RWPE2 (cell line): ENCODE measurements around the gene OR1K1.

ENCODE experiments used
- ATAC-seq: fragments of 200-7000 bp; cut with Tn5 transposase; 3 replicates; pipeline ENCODE4 v1.9.1; 2021; ENCODE audit warnings: low read depth
- DNase-seq: peaks from one replicate; pipeline ENCODE4 v3.0.0-alpha.2; 2020; ENCODE audit warnings: low spot score
- H3K27ac ChIP-seq: fragments of 450-650 bp; 2 replicates; pipeline ENCODE4 v1.5.1; 2017; ENCODE audit warnings: mild to moderate bottlenecking; ENCODE audit not compliant: poor library complexity, severe bottlenecking
- H3K27me3 ChIP-seq: fragments of 250-450 bp; sonication (Bioruptor Pico); 2 replicates; pipeline ENCODE4 v1.5.1; 2021; ENCODE audit warnings: mild to moderate bottlenecking, moderate library complexity; ENCODE audit not compliant: insufficient read depth, poor library complexity, severe bottlenecking
- H3K36me3 ChIP-seq: fragments of 250-450 bp; sonication (Bioruptor Pico); 2 replicates; pipeline ENCODE4 v1.5.1; 2020; ENCODE audit warnings: low read depth, mild to moderate bottlenecking, moderate library complexity
- H3K4me1 ChIP-seq: fragments of 250-450 bp; sonication (Bioruptor Pico); 2 replicates; pipeline ENCODE4 v1.5.1; 2021; ENCODE audit warnings: mild to moderate bottlenecking, moderate library complexity; ENCODE audit not compliant: insufficient read depth, poor library complexity, severe bottlenecking
- H3K4me3 ChIP-seq: fragments of 250-450 bp; sonication (Bioruptor Pico); 2 replicates; pipeline ENCODE4 v1.5.1; 2021; ENCODE audit warnings: mild to moderate bottlenecking, moderate library complexity; ENCODE audit not compliant: severe bottlenecking
- H3K9me3 ChIP-seq: fragments of 250-450 bp; sonication (Bioruptor Pico); 2 replicates; pipeline ENCODE4 v1.5.1; 2021; ENCODE audit warnings: mild to moderate bottlenecking, moderate library complexity; ENCODE audit not compliant: severe bottlenecking
- CTCF ChIP-seq: fragments of 450-650 bp; IDR thresholded peaks from one replicate; pipeline ENCODE4 v1.5.1; 2017; ENCODE audit warnings: mild to moderate bottlenecking, moderate library complexity; ENCODE audit not compliant: poor library complexity, severe bottlenecking

Gene OR1K1

GRCh38 chr9:122816163-122816867 is 16.4 kb downstream of the OR1K1 start:
- H3K27me3 ChIP-seq = no peaks in the 10 kb centered on the region
- TF ChIP-seq CTCF = no peak
- H3K27ac ChIP-seq = no peak overlapping the region
- no peak for ATAC-seq
- H3K4me1 ChIP-seq = no peaks in the 10 kb centered on the region
- no peak overlapping the region for H3K4me3 ChIP-seq
- DNase-seq = no peak
- peaks cover 30% of the 10 kb centered on the region for H3K36me3 ChIP-seq
- no peaks in the 10 kb centered on the region for H3K9me3 ChIP-seq

- ATAC-seq (no peak), DNase-seq (no peak)
- Histone ChIP-seq H3K27ac (no peak overlapping the region), H3K27me3 (no peaks in the 10 kb centered on the region), H3K9me3 (no peaks in the 10 kb centered on the region), H3K4me1 (no peaks in the 10 kb centered on the region), H3K4me3 (no peak overlapping the region), H3K36me3 (peaks cover 55% of the 10 kb centered on the region)
- no peak for TF ChIP-seq CTCF
These were observed 19.4 kb downstream of the OR1K1 start for GRCh38 chr9:122819326-122819725.

GRCh38 chr9:122819791-122820489 is 20.0 kb downstream of the OR1K1 start:
- Histone ChIP-seq H3K4me1 (no peaks in the 10 kb centered on the region), H3K27ac (no peak overlapping the region), H3K4me3 (no peak overlapping the region), H3K27me3 (no peaks in the 10 kb centered on the region), H3K36me3 (peaks cover 61% of the 10 kb centered on the region), H3K9me3 (no peaks in the 10 kb centered on the region)
- no peak for ATAC-seq
- no peak for DNase-seq
- no peak for TF ChIP-seq CTCF

- Histone ChIP-seq H3K27me3 (no peaks in the 10 kb centered on the region), H3K36me3 (peaks cover 67% of the 10 kb centered on the region), H3K9me3 (no peaks in the 10 kb centered on the region), H3K27ac (no peak overlapping the region), H3K4me3 (no peak overlapping the region), H3K4me1 (no peaks in the 10 kb centered on the region)
- DNase-seq = no peak
- ATAC-seq = no peak
- no peak for TF ChIP-seq CTCF
These were observed 20.5 kb downstream of the OR1K1 start for GRCh38 chr9:122820490-122820845.
